Activated CD4-positive, alpha-beta T cell treated with anti-CD3 and anti-CD28 coated beads, Interleukin-2, amount 50 U/mL, for 48 hours (primary cell): ENCODE measurements around the gene GPD2.

Experiments
- DNase-seq, 2 experiments: peaks; one replicate each; pipeline ENCODE4 v3.0.0-alpha.2; 2020

Gene GPD2

GRCh38 chr2:156436497-156437085 is 412 bp downstream of the GPD2 start:
- peak; percentile 30 to 48 for DNase-seq

DNA sequence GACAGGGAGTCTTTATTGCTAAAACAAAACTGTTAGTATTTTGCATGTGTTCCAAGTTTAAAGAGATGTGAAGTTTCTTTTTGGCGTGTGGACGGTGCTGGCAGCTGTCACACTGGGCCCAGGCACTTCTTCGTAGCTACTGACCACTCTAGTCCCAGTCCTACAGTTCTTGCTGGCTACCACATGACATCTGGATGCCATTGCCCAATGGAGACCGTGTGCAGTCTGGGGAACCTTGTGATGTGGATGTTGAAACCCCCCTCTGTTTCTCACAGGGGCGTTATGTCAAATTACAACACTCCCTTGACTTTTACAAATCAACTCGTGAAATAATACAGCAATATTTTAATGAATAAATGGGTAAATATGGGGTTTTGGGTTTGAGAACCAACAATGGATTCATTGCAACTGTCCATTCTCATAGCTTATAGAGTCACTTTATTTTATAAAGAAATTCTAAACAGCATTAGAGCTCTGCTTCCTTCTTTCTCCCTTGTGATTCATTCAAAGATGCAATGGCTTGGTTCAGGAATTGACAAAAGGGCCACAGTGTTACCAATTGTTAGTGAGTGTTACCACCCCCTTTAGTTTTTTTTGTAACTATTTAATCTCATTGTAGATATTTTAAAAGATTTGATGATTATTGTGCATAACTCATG is 1.2 kb downstream of the GPD2 start:
- no peak for DNase-seq

- no peak for DNase-seq
Measured at GRCh38 chr2:156437931-156438410, 1.8 kb downstream of the GPD2 start.

- DNase-seq = no peak
Measured at GRCh38 chr2:156443089-156443488, 6.9 kb downstream of the GPD2 start.

DNA sequence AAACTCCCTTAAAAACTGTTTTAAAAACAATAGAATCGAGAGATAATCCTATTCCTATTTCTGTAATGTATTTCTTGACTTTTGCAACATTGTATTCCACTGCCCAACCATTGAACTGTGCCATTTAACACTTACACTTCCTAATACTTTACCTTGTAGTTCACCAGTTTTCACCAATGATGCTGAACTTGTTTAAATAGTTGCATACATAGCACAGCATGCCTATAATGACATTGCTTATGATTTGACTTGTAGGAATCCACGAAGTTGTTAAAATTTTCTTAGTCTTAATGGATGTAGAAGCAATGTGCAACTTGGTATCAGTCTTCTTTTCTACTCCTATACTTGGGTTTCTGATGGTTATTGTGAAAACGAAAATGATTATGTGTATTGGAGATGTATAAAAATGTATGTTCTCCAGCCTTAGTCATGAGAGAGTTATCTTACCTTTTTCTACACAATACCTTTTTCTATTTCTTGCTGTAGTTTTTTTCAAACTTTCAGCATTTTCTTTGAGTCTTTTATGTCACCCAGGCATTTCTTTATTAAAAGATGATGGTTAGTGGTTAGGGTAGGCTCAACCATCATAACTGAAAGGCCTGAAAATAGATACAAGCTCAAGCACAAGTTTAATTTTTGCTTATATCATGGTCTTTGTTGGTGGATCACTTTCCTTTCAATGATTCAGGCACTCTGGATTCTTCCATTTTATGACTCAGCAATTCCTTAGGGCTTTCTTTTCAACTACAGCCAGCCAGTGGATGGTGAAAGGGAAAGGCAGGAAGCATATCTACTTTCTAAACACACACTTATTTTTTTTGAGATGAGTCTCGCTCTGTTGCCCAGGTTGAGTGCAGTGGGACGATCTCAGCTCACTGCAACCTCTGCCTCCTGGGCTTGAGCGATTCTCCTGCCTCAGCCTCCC is 9.4 kb downstream of the GPD2 start:
- DNase-seq = no peak

GRCh38 chr2:156447761-156448160 is 11.6 kb downstream of the GPD2 start:
- no peak for DNase-seq

DNA sequence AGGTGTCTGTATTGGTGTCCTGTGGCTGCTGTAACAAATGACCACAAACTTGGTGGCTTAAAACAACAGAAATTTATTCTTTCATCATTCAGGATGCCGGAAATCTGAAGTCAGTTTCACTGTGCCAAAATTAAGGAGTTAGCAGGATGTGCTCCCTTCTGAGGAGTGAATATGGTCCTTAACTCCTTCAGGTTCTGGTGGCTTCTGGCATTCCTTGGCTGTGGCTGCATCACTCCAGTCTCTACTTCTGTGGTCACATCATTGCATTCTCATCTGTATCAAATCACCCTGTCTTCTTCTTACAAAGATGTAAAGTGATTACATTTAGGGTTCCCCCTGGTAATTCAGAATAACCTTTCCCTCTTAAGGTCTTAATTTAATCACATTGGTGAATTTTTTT is 12.6 kb downstream of the GPD2 start:
- no peak for DNase-seq

- DNase-seq = no peak
Measured at GRCh38 chr2:156452971-156453370, 16.8 kb downstream of the GPD2 start.

DNA sequence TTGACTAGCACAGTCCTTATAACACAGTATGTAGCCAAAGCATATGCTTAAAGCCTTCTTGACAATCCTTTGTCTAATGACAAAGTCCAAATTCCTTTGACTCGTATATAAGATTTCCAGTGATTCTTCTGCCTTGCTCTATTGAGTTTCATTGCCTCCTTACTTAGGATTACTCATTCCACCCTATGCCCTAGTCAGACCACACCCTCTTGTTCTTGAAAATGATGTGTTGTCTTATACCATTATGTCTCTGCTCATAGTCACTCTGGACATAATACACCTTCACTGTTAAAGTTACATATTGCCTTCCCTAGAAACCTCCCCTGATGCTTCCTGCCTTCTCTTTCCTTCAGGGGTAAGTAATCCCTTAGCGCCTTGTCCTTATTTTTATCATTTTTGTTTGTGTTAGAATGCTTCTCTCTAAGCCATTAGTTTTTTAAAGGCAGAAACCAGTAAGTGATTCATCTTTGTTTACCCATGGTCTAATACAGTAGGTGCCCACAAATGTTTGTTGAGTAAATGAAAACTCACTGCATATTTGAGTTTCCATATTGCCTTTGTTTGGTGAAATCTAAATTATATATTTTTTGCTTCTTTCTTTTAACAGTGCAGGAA is 19.3 kb downstream of the GPD2 start:
- no peak for DNase-seq

DNA sequence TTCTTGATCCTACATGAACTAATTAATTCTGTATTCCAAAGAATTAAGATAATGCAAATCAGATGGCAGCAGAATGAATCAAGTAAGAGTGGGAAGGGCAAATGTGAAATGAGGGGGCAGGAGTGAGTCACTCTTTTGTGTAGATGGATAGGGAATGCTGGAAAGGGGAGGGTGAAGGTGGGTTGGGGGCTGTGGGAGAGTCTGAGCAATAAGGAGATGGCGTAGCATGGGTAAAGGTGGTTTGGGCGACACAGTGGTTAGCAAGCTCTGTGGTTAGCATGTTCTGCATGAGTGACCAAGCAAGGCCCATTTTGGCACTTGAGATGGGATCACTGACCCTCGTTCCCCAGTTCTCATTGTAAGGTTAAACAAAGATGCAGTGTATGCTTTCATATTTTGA is 20.4 kb downstream of the GPD2 start:
- no peak for DNase-seq

DNA sequence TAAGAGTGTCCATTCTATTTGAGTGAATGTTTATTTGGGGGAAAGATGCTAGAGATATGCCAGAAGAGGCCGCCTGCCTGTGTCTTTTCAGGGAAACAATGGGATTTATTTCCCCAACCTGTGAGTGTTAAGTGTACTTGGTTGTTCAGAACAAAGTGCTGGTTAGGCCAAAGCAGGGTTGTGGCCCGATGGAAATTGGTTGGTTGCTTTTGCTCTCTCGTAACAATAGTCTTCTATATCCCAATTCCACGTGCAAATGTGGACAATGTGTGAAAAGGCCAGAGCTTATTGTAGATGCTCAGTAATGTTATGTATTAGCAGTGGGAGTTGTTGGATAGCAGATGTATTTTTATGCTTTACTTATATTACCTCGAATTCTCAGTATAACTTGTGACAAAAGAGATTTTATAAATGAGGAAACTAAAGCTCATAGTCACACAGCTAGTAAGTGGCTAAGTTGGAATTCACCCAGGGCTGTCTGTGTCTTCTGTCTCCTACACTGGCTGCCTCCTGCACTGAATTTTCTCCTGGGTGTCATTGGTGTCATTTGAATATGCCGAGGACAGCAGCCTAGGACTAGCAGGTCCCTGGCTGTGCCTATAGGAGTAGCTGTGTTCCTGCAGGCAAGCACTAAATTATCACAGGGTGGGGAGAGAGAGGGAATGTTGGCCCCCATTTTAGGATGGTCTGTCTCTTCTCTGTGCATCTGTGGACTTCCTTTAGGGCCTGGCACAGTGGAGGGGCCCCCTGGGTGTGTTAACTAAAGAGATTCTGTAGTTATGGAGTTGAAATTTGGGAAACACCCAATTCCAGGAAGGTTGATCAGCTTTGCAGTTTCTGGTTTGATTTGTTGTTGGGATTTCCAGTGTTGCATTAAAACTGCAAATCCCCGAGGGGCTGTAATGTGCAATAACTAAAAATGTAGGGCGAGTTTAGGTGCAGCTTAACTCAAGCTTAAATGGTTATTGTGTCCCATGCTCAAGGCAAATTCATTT is 21.6 kb downstream of the GPD2 start:
- no peak for DNase-seq

DNA sequence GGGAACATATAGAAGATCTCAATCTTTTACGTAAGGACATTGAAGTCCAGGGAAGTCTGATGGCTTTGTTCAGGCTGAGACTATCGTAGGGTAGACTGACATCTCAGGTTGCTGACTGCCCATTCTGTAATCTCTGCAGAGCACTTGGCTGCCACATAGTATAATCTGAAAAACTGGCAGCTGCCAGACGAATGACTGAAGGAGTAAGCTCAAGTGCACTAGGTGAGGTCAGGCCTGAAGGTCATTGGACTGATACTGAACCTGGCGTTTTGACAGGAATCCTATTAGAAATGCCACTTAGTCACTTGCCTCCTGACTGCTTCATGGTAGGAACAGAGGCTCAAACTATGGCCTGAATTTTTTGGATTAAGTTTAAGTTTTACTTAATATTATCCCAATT is 23.5 kb downstream of the GPD2 start:
- no peak for DNase-seq

GRCh38 chr2:156464106-156464505 is 27.9 kb downstream of the GPD2 start:
- DNase-seq = no peak

DNA sequence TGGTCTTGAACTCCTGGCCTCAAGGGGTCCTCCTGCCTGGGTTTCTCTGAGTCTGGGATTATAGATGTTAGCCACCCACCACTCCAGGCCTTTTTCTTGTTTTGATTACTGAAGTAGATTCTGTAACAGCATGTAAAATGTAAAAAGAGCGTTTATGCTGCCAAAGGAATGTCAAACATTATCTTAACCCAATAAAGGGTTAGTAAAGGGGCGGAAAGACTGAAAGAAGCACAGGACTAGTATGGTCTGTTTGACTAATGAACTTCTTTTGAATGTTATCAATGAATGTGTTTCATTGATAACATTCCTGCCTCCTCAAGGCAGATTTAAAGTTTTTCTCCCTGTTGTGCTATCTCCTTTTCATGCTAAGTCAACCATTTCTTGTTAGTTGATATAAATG is 29.4 kb downstream of the GPD2 start:
- DNase-seq = no peak

DNA sequence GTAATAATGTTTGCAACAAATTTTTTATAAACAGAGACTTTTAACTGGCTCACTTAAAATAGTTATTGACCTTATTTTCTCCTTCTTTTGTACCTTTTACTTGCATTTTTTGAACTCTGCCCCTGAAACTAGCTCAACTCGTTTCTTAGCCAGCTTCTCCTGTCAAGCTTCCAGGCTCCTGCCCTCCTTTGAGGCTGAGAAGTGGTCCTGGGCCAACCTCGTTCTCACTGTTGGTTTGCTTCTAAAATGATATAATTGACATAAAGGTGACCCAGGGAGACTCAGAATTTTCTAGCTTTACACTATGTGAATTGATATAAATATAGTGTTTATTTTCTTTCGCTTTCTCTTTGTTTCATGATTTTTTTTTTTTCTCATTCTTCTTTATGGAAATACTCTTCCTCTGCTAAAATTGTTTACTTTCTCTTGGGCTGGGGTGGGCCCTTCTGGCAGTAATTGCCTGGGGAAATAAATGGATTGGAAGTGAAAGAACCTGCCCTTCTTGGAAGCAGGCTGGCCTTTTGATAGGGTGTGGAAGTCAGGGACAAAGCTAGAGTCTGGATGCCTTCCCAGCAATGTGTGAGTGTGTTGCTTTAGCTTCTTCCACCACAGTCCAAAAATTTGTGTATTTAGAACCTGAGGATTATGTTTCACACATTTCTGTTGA is 30.7 kb downstream of the GPD2 start:
- no peak for DNase-seq

GRCh38 chr2:156470975-156471583 is 34.9 kb downstream of the GPD2 start:
- DNase-seq = no peak

- no peak for DNase-seq
Measured at GRCh38 chr2:156471762-156472161, 35.6 kb downstream of the GPD2 start.

- DNase-seq = no peak
Measured at GRCh38 chr2:156472686-156473085, 36.5 kb downstream of the GPD2 start.

GRCh38 chr2:156473445-156473844 is 37.3 kb downstream of the GPD2 start:
- no peak for DNase-seq

- no peak for DNase-seq
Measured at GRCh38 chr2:156474401-156474800, 38.2 kb downstream of the GPD2 start.
